ENCODE measurements around the gene MYO7B. TPM values are rescaled to one million over a fixed set of nuclear protein-coding genes. Genes with fewer than 3 reads are reported as not detected.

The MYO7B gene
- total RNA-seq, 1 donor from 2014 or later = 1.3 TPM

DNA sequence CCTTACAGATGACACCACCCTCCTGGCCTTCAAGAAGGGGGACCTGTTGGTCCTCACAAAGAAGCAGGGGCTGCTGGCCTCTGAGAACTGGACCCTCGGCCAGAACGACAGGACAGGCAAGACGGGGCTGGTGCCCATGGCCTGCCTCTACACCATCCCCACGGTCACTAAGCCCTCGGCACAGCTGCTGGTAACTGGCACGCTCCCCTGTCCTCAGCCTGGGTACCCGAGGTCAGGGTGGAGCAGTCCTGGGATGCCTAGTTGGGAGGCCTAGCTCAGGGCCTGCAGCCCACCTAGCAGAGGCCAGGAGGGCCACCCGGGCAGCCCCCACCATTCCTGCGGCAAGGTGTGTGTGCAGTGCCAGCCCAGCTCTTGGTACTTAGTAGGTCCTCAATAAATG lies 94.2 kb downstream of the MYO7B start:
- no peaks in the 10 kb centered on the region for H3K9me3 ChIP-seq
- H3K4me1 ChIP-seq = peaks cover 8 to 27% of the 10 kb centered on the region in 2 donors
- no peak overlapping the region for H3K4me3 ChIP-seq
- H3K36me3 ChIP-seq = no peaks in the 10 kb centered on the region
- no peak for DNase-seq (ENCODE audit: low spot score in 2 of 2)
- intact Hi-C loops (cut with DNase I) = no loop called here
- no peaks in the 10 kb centered on the region for H3K27me3 ChIP-seq
- H3K27ac ChIP-seq = no peak overlapping the region
- TF ChIP-seq, protein P1, sequence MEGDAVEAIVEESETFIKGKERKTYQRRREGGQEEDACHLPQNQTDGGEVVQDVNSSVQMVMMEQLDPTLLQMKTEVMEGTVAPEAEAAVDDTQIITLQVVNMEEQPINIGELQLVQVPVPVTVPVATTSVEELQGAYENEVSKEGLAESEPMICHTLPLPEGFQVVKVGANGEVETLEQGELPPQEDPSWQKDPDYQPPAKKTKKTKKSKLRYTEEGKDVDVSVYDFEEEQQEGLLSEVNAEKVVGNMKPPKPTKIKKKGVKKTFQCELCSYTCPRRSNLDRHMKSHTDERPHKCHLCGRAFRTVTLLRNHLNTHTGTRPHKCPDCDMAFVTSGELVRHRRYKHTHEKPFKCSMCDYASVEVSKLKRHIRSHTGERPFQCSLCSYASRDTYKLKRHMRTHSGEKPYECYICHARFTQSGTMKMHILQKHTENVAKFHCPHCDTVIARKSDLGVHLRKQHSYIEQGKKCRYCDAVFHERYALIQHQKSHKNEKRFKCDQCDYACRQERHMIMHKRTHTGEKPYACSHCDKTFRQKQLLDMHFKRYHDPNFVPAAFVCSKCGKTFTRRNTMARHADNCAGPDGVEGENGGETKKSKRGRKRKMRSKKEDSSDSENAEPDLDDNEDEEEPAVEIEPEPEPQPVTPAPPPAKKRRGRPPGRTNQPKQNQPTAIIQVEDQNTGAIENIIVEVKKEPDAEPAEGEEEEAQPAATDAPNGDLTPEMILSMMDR (IDR thresholded peaks at IDR 0.05) = no peak

GRCh38 chr2:127630096-127630863 lies 94.8 kb downstream of the MYO7B start:
- H3K9me3 ChIP-seq = no peaks in the 10 kb centered on the region
- no peaks in the 10 kb centered on the region for H3K27me3 ChIP-seq
- TF ChIP-seq, protein P1 (IDR thresholded peaks at IDR 0.05) = no peak
- no peaks in the 10 kb centered on the region for H3K36me3 ChIP-seq
- H3K4me3 ChIP-seq = no peak overlapping the region
- H3K4me1 ChIP-seq = peaks cover 8 to 27% of the 10 kb centered on the region in 2 donors
- no peak overlapping the region for H3K27ac ChIP-seq
- no peak for DNase-seq (ENCODE audit: low spot score in 2 of 2)
- intact Hi-C loops (cut with DNase I) = no loop called here

- TF ChIP-seq, protein P1 (IDR thresholded peaks at IDR 0.05) = no peak
Measured at GRCh38 chr2:127630864-127631540, 95.5 kb downstream of the MYO7B start.

DNA sequence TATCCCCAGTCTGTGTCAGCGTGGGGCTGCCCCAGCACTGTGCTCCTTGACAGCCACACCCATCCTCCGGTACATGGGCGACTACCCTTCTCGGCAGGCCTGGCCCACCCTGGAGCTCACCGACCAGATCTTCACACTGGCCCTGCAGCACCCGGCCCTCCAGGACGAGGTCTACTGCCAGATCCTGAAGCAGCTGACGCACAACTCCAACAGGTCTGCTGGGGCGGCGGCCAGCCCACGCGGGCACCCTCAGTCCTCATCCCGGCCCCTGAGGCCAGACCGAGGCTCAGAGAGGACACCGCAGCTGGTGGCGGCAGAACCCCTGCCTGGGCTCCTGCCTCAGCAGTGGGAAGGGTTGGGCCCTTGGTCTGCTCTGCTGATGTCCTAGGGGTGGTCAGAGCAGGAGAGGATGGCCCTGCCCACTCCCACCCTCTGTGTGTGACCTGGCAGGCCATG lies 96.1 kb downstream of the MYO7B start:
- intact Hi-C loops (cut with DNase I) = no loop called here
- H3K36me3 ChIP-seq = no peaks in the 10 kb centered on the region

More at GRCh38 chr2:127630864-127631540, 95.5 kb downstream of the MYO7B start:
- H3K9me3 ChIP-seq = no peaks in the 10 kb centered on the region
- intact Hi-C loops (cut with DNase I) = no loop called here
- H3K36me3 ChIP-seq = no peaks in the 10 kb centered on the region
- peaks cover 8 to 27% of the 10 kb centered on the region in 2 donors for H3K4me1 ChIP-seq
- no peak overlapping the region for H3K4me3 ChIP-seq
- no peak overlapping the region for H3K27ac ChIP-seq
- no peaks in the 10 kb centered on the region for H3K27me3 ChIP-seq
- DNase-seq (ENCODE audit: low spot score in 2 of 2) = no peak

DNA sequence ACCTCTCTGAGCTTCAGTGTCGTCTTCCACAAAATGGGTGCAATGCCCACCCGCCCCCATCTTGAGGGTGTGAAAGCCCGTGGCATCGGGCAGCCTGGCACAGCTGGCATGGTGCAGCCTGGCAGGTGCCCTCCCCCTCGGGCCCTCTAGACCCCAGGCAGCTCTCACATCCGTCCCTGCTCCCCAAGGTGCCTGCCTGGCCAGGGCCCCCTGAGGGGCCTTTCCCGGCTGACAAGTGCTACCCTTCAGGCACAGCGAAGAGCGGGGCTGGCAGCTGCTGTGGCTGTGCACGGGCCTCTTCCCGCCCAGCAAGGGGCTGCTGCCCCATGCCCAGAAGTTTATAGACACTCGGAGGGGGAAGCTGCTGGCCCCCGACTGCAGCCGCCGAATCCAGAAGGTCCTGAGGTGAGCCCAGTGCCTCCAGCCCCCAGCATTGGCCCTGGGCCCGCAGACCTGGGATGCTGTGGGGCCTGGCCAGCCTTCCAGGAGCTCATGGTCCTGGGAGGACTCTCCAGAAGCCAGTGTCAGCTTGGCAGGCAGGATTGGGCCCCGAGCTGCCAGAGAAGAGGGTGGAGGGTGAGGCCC lies 96.6 kb downstream of the MYO7B start:
- intact Hi-C loops (cut with DNase I) = no loop called here
- Histone ChIP-seq H3K27me3 (no peaks in the 10 kb centered on the region), H3K27ac (peak overlapping the region in 1 of 2 donors; percentile 19), H3K4me3 (no peak overlapping the region), H3K9me3 (no peaks in the 10 kb centered on the region), H3K36me3 (no peaks in the 10 kb centered on the region), H3K4me1 (peaks cover 8 to 28% of the 10 kb centered on the region in 2 donors)
- TF ChIP-seq, protein P1 (IDR thresholded peaks at IDR 0.05) = no peak
- no peak for DNase-seq (ENCODE audit: low spot score in 2 of 2)

More for the DNA sequence above, 96.1 kb downstream of the MYO7B start:
- Histone ChIP-seq H3K4me3 (no peak overlapping the region), H3K4me1 (peaks cover 8 to 27% of the 10 kb centered on the region in 2 donors), H3K9me3 (no peaks in the 10 kb centered on the region), H3K27ac (no peak overlapping the region), H3K27me3 (no peaks in the 10 kb centered on the region)
- TF ChIP-seq, protein P1 (IDR thresholded peaks at IDR 0.05) = no peak
- DNase-seq (ENCODE audit: low spot score in 2 of 2) = no peak
